H1 (cell line): ENCODE data around the gene ZIC3. TPM values are rescaled to one million over a fixed set of nuclear protein-coding genes. Genes with fewer than 3 reads are reported as not detected.

ENCODE experiments used
- CTCF ChIA-PET: fragments of 300-600 bp; sonication (Branson Sonifier 250); formaldehyde crosslinking; loops from one replicate; lab custom pipeline; 2021; ENCODE audit not compliant: partially characterized antibody; lab: Charles Lee
- POLR2A ChIA-PET: fragments of 300-600 bp; sonication (Branson Sonifier 250); formaldehyde crosslinking; loops from one replicate; lab custom pipeline; 2021; ENCODE audit warnings: inconsistent platforms; ENCODE audit not compliant: partially characterized antibody; lab: Charles Lee
- DNase-seq, 2 experiments: peaks; one replicate each; pipeline versions ENCODE4 v3.0.0 to v3.0.0-alpha.2; 2010 to 2022; ENCODE audit warnings: low spot score in 2 of 2, low read depth in 1 of 2, mixed read lengths in 1 of 2
- FAIRE-seq: peaks from 2 replicates; lab custom pipeline; 2011; peaks lifted over from hg19 to GRCh38; lab: Jason Lieb, UNC
- H2AFZ ChIP-seq: 2 replicates; pipeline ENCODE4 v1.8.1; 2012; ENCODE audit warnings: low read length, inconsistent platforms
- H2AK5ac ChIP-seq: 2 replicates; pipeline ENCODE4 v1.6.1; 2013; ENCODE audit warnings: low read depth, low read length
- H2BK120ac ChIP-seq: replicated peaks from 2 replicates; pipeline ENCODE3; 2013; ENCODE audit warnings: low read depth, low read length, inconsistent platforms
- H2BK12ac ChIP-seq: 2 replicates; pipeline ENCODE4 v1.6.1; 2013; ENCODE audit warnings: low read depth, low read length
- H2BK15ac ChIP-seq: 2 replicates; pipeline ENCODE4 v1.6.1; 2013; ENCODE audit warnings: low read length
- H2BK20ac ChIP-seq: 2 replicates; pipeline ENCODE4 v1.6.1; 2013; ENCODE audit warnings: low read length
- H2BK5ac ChIP-seq: 2 replicates; pipeline ENCODE4 v1.6.1; 2013; ENCODE audit warnings: low read depth, low read length
- H3K14ac ChIP-seq: 2 replicates; pipeline ENCODE4 v1.6.1; 2013; ENCODE audit warnings: inconsistent platforms; ENCODE audit not compliant: insufficient read length
- H3K18ac ChIP-seq: 2 replicates; pipeline ENCODE4 v1.6.1; 2013; ENCODE audit warnings: low read length; ENCODE audit errors: extremely low read depth
- H3K23ac ChIP-seq: 2 replicates; pipeline ENCODE4 v1.6.1; 2013; ENCODE audit warnings: inconsistent platforms; ENCODE audit not compliant: insufficient read length
- H3K23me2 ChIP-seq: 2 replicates; pipeline ENCODE4 v1.6.1; 2013; ENCODE audit warnings: low read depth, low read length
- H3K27ac ChIP-seq: 2 replicates; pipeline ENCODE4 v1.6.1; 2011; ENCODE audit warnings: low read depth, low read length, inconsistent platforms
- H3K27me3 ChIP-seq, 4 experiments: replicated peaks in 1 of 4; 1 replicate in 1 of 4; 2 replicates in 3 of 4; pipeline versions ENCODE4 v1.6.1 to v1.8.1; 2011 to 2013; ENCODE audit warnings: low read length in 3 of 4, mild to moderate bottlenecking in 3 of 4, inconsistent platforms in 2 of 4, mixed read lengths in 2 of 4, moderate library complexity in 1 of 4; ENCODE audit not compliant: control insufficient read depth in 3 of 4, insufficient read depth in 3 of 4; ENCODE audit errors: extremely low read depth in 1 of 4
- H3K36me3 ChIP-seq, 4 experiments: 2 replicates each; pipeline versions ENCODE4 v1.6.1 to v1.8.1; 2011 to 2013; ENCODE audit warnings: mild to moderate bottlenecking in 4 of 4, low read length in 3 of 4, moderate library complexity in 2 of 4, control low read depth in 1 of 4, inconsistent platforms in 1 of 4; ENCODE audit not compliant: insufficient read depth in 4 of 4, control insufficient read depth in 2 of 4
- H3K4ac ChIP-seq: replicated peaks from 2 replicates; pipeline ENCODE3; 2013; ENCODE audit warnings: low read length, low read depth, mixed read lengths, inconsistent platforms; ENCODE audit not compliant: insufficient read length
- H3K4me1 ChIP-seq, 4 experiments: replicated peaks in 1 of 4; 1 replicate in 1 of 4; 2 replicates in 3 of 4; pipeline versions ENCODE4 v1.6.1 to v1.8.1; 2011 to 2013; ENCODE audit warnings: low read length in 3 of 4, inconsistent platforms in 2 of 4, mixed read lengths in 1 of 4; ENCODE audit not compliant: insufficient read depth in 4 of 4, control insufficient read depth in 3 of 4
- H3K4me2 ChIP-seq, 2 experiments: 2 replicates each; pipeline versions ENCODE4 v1.6.1 to v1.8.1; 2011 to 2013; ENCODE audit warnings: low read depth in 2 of 2, low read length in 2 of 2, control low read depth in 1 of 2, inconsistent platforms in 1 of 2, mild to moderate bottlenecking in 1 of 2; ENCODE audit not compliant: insufficient read depth in 1 of 2
- H3K4me3 ChIP-seq, 4 experiments: fragments of 200-600, 300-600 bp in 1 of 4; sonication (generic), shearing (Covaris generic), sonication (Bioruptor Twin) in 1 of 4; 2 replicates each; pipeline versions ENCODE4 v1.5.1 to v1.8.1; 2011 to 2016; ENCODE audit warnings: low read length in 4 of 4, low read depth in 3 of 4, control low read depth in 2 of 4, inconsistent platforms in 2 of 4, mild to moderate bottlenecking in 2 of 4, mixed read lengths in 1 of 4, moderate library complexity in 1 of 4; ENCODE audit not compliant: insufficient read depth in 2 of 4; ENCODE audit errors: extremely low read depth in 1 of 4
- H3K56ac ChIP-seq: replicated peaks from 2 replicates; pipeline ENCODE3; 2013; ENCODE audit warnings: low read depth, mild to moderate bottlenecking, mixed read lengths, low read length, inconsistent platforms; ENCODE audit not compliant: insufficient read length
- H3K79me1 ChIP-seq: 2 replicates; pipeline ENCODE4 v1.6.1; 2013; ENCODE audit warnings: low read depth, low read length, control low read depth
- H3K79me2 ChIP-seq, 2 experiments: 2 replicates each; pipeline versions ENCODE4 v1.6.1 to v1.8.1; 2012 to 2013; ENCODE audit warnings: low read length in 2 of 2, mild to moderate bottlenecking in 2 of 2, inconsistent platforms in 1 of 2; ENCODE audit not compliant: insufficient read depth in 2 of 2, control insufficient read depth in 1 of 2
- H3K9ac ChIP-seq, 4 experiments: replicated peaks in 1 of 4; 1 replicate in 1 of 4; 2 replicates in 3 of 4; pipeline versions ENCODE4 v1.6.1 to v1.8.1; 2011 to 2013; ENCODE audit warnings: low read depth in 3 of 4, low read length in 3 of 4, control low read depth in 2 of 4, mild to moderate bottlenecking in 2 of 4, moderate library complexity in 2 of 4, inconsistent platforms in 1 of 4; ENCODE audit errors: extremely low read depth in 1 of 4
- H3K9me3 ChIP-seq, 2 experiments: 2 replicates each; pipeline versions ENCODE4 v1.6.1 to v1.8.1; 2012 to 2013; ENCODE audit warnings: mild to moderate bottlenecking in 2 of 2, moderate library complexity in 2 of 2, control low read depth in 1 of 2, inconsistent platforms in 1 of 2, low read depth in 1 of 2, low read length in 1 of 2, mixed read lengths in 1 of 2; ENCODE audit not compliant: insufficient read depth in 2 of 2
- H4K20me1 ChIP-seq, 2 experiments: replicated peaks in 1 of 2; 2 replicates each; pipeline versions ENCODE3 to v1.8.1; 2011 to 2013; ENCODE audit warnings: inconsistent platforms in 2 of 2, low read length in 2 of 2, mild to moderate bottlenecking in 1 of 2; ENCODE audit not compliant: insufficient read depth in 2 of 2, control insufficient read depth in 1 of 2
- H4K5ac ChIP-seq: 2 replicates; pipeline ENCODE4 v1.6.1; 2013; ENCODE audit warnings: low read length, low read depth, mixed read lengths, inconsistent platforms; ENCODE audit not compliant: insufficient read length
- H4K8ac ChIP-seq: 2 replicates; pipeline ENCODE4 v1.8.0; 2013; ENCODE audit warnings: mild to moderate bottlenecking, moderate library complexity, low read length, inconsistent platforms; ENCODE audit not compliant: insufficient read depth; ENCODE audit errors: extremely low read depth
- H4K91ac ChIP-seq: replicated peaks from 2 replicates; pipeline ENCODE3; 2013; ENCODE audit warnings: low read length, mixed read lengths, inconsistent platforms; ENCODE audit not compliant: insufficient read length
- BRCA1 ChIP-seq: IDR thresholded peaks from 2 replicates; pipeline ENCODE4 v1.6.1; 2012; ENCODE audit warnings: low read depth, low read length, improper control_type of control experiment
- EZH2 ChIP-seq: fragments of 200-600 bp; sonication (generic); IDR thresholded peaks from 2 replicates; pipeline ENCODE4 v1.7.1; 2012; ENCODE audit warnings: low read depth, mild to moderate bottlenecking, moderate library complexity, low read length, inconsistent platforms; ENCODE audit not compliant: severe bottlenecking
- RBBP5 ChIP-seq: IDR thresholded peaks from 2 replicates; pipeline ENCODE4 v1.7.1; 2012; ENCODE audit warnings: low read depth, mild to moderate bottlenecking, inconsistent platforms, low read length, moderate library complexity, borderline replicate concordance
- WGBS, 2 experiments: shearing (Covaris generic) in 1 of 2; methylation state at CpG; one replicate each; pipeline versions ENCODE4 v1.1.6 to v1.1.7; 2013 to 2015; ENCODE audit warnings: low lambda C conversion rate in 2 of 2, mixed read lengths in 2 of 2, inconsistent platforms in 1 of 2, low coverage in 1 of 2, missing lambda C conversion rate in 1 of 2; ENCODE audit not compliant: insufficient replicate concordance in 2 of 2, insufficient coverage in 1 of 2, insufficient read length in 1 of 2; ENCODE audit errors: extremely low coverage in 1 of 2, missing lambda C conversion rate in 1 of 2; 5-methylcytosine and 5-hydroxymethylcytosine counted together
- polyA plus RNA-seq, 7 experiments: library from polyadenylated mRNA; depleted of rRNA in 3 of 7; stranded (reverse) in 5 of 7; unstranded in 2 of 7; fragments of >200 nt in 5 of 7; fragments of 200-250 nt in 2 of 7; gene quantifications; 1 replicate in 5 of 7; 2 replicates in 1 of 7; 4 replicates in 1 of 7; pipeline versions ENCODE4 v1.2.1 to v1.2.3, GENCODE V29; 2011 to 2013; ENCODE audit warnings: missing spikeins in 2 of 7, mixed read lengths in 2 of 7
- total RNA-seq: library from RNA; stranded (reverse); fragmentation: NEBNext Ultra II Directional; extraction: Animal tissue kit (Norgen Biotek cat#: 25700); gene quantifications from 2 replicates; pipeline ENCODE4 v1.2.1, GENCODE V29; 2021

ZIC3 gene
- total and polyA plus RNA-seq, 2 of the 8 experiments (the other 6 are each of a cell fraction or from before 2014, with no cell fraction given): 53.7 to 73.1 TPM

DNA sequence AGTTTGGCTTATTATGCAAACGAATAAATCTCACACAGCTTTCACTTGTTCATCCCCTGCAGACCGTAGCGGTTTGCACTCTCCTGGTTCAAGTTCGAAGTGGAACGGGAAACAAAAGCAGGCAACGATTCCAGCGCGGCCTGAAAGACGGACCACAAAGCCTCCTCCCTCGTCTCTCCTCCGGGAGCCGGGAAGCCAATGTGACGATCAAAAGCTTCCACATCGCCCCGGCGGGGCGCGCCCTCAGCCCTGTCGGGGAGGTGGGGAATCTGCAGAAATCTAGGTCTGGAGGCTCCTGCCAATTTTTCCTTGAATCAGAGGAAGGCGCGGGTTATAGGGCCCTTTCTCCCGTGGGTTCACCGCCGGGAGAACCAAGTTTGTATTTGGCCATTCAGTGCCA, 16.9 kb upstream of the ZIC3 start:
- no peaks in the 10 kb centered on the region; a peak in 1 of 4 replicates for H3K79me2 ChIP-seq
- no peak overlapping the region for H2AFZ ChIP-seq
- peak overlapping the region; percentile 32; the same call in 1 of the 2 replicates for H3K18ac ChIP-seq
- no peak overlapping the region for H3K56ac ChIP-seq
- H3K4me3 ChIP-seq: peak overlapping the region; percentile 36 to 62 (median 43); a peak in 7 of 8 replicates
- peaks cover 28 to 50% (median 44%) of the 10 kb centered on the region in 4 experiments for H3K27me3 ChIP-seq
- FAIRE-seq (no peak), DNase-seq (peak in 1 of 2 experiments; percentile 47)
- no peak overlapping the region for H2BK15ac ChIP-seq
- CTCF ChIA-PET: interaction anchor here (1.3 to 7.8 kb wide), 3 partner anchors 14 to 120 kb away, joined by 4 to 29 read pairs (median 21); no protein-coding TSS in a partner anchor
- 2% methylated on average over 15 of the region's 24 CpGs; no CpG with 5 or more reads in 1 of the 2 experiments for WGBS, 2 experiments
- H3K27ac ChIP-seq: no peak overlapping the region
- no peaks in the 10 kb centered on the region for H3K79me1 ChIP-seq
- H4K8ac ChIP-seq: no peak overlapping the region
- H3K4me1 ChIP-seq: peaks cover 7 to 23% (median 16%) of the 10 kb centered on the region in 4 experiments; a peak in 6 of 7 replicates
- no peak overlapping the region for H4K5ac ChIP-seq
- no peak overlapping the region for H2BK20ac ChIP-seq
- H3K36me3 ChIP-seq: no peaks in the 10 kb centered on the region
- H2AK5ac ChIP-seq: no peak overlapping the region
- no peak overlapping the region for H3K14ac ChIP-seq
- no peaks in the 10 kb centered on the region for H3K9me3 ChIP-seq
- peak overlapping the region; percentile 67 to 96 for H3K4me2 ChIP-seq
- no peak overlapping the region for H2BK5ac ChIP-seq
- no peak overlapping the region for H3K9ac ChIP-seq
- no peak overlapping the region for H3K4ac ChIP-seq
- H4K91ac ChIP-seq: no peak overlapping the region
- peaks cover 6% of the 10 kb centered on the region; the same call in 1 of the 2 replicates for H3K23me2 ChIP-seq
- H3K23ac ChIP-seq: peak overlapping the region; percentile 47
- TF ChIP-seq BRCA1: no peak
- peak; percentile 30 for TF ChIP-seq EZH2
- 0 out of 2 replicates have a peak, but pooled peaks have one; percentile 57 for TF ChIP-seq RBBP5
- TF ChIP-seq, all 59 proteins: peak for 2
- no peaks in the 10 kb centered on the region for H4K20me1 ChIP-seq
- no peak overlapping the region for H2BK12ac ChIP-seq
- POLR2A ChIA-PET: interaction anchor here (1.3 to 7.8 kb wide), 5 partner anchors 9 to 116 kb away, joined by 4 to 105 read pairs (median 7); partner anchors contain the start of gene ZIC3
- no peak overlapping the region for H2BK120ac ChIP-seq
